ENCODE measurements around the gene ZMAT2. TPM values are rescaled to one million over a fixed set of nuclear protein-coding genes. Genes with fewer than 3 reads are reported as not detected.

The ZMAT2 gene
- total RNA-seq, 2 experiments from 2014 or later, result 43.3 to 47.4 TPM

Other genes with a start within 250 kb of the ZMAT2 start
- gene EIF4EBP3, start 152.8 kb upstream of the ZMAT2 start, total RNA-seq, result 1 to 10 TPM; 7.4 to 8.6 TPM
- gene SRA1, start 143.0 kb upstream of the ZMAT2 start, total RNA-seq, result 10 to 100 TPM; 42.7 to 43.4 TPM
- 10 to 100 TPM; 24.1 to 25.0 TPM for gene APBB3, start 135.8 kb upstream of the ZMAT2 start, total RNA-seq
- 10 to 100 TPM; 88.9 to 98.2 TPM for gene SLC35A4, start 135.6 kb upstream of the ZMAT2 start, total RNA-seq
- gene CD14, start 67.3 kb upstream of the ZMAT2 start, total RNA-seq, result under 1 TPM; 0.42 to 0.45 TPM
- gene TMCO6, start 61.0 kb upstream of the ZMAT2 start, total RNA-seq, result 10 to 100 TPM; 30.5 to 36.5 TPM
- gene NDUFA2, start 52.8 kb upstream of the ZMAT2 start, total RNA-seq, result 10 to 100 TPM; 81.6 to 84.0 TPM
- gene IK, start 52.6 kb upstream of the ZMAT2 start, total RNA-seq, result 100 to 1,000 TPM in 1 of 2 experiments, 10 to 100 TPM in 1; 92.1 to 104 TPM
- gene WDR55, start 35.5 kb upstream of the ZMAT2 start, total RNA-seq, result 10 to 100 TPM; 40.1 to 41.1 TPM
- gene DND1, start 26.9 kb upstream of the ZMAT2 start, total RNA-seq, result 1 to 10 TPM; 3.1 to 4.1 TPM
- gene HARS1, start 9.1 kb upstream of the ZMAT2 start, total RNA-seq, result 10 to 100 TPM; 81.6 to 87.6 TPM
- 10 to 100 TPM; 27.3 to 29.0 TPM for gene HARS2, start 9.0 kb upstream of the ZMAT2 start, total RNA-seq
- gene PCDHA1, start 85.7 kb downstream of the ZMAT2 start, total RNA-seq, result not detected
- gene PCDHA2, start 94.4 kb downstream of the ZMAT2 start, total RNA-seq, result not detected
- gene PCDHA3, start 100.6 kb downstream of the ZMAT2 start, total RNA-seq, result not detected
- gene PCDHA4, start 106.6 kb downstream of the ZMAT2 start, total RNA-seq, result not detected
- not detected for gene PCDHA5, start 121.2 kb downstream of the ZMAT2 start, total RNA-seq
- not detected for gene PCDHA6, start 127.5 kb downstream of the ZMAT2 start, total RNA-seq
- gene PCDHA7, start 133.8 kb downstream of the ZMAT2 start, total RNA-seq, result not detected
- gene PCDHA8, start 140.7 kb downstream of the ZMAT2 start, total RNA-seq, result not detected
- gene PCDHA9, start 147.9 kb downstream of the ZMAT2 start, total RNA-seq, result not detected
- gene PCDHA10, start 155.4 kb downstream of the ZMAT2 start, total RNA-seq, result not detected
- gene PCDHA11, start 168.5 kb downstream of the ZMAT2 start, total RNA-seq, result not detected
- gene PCDHA12, start 174.9 kb downstream of the ZMAT2 start, total RNA-seq, result not detected
- gene PCDHA13, start 181.7 kb downstream of the ZMAT2 start, total RNA-seq, result not detected
- not detected for gene PCDHAC1, start 225.9 kb downstream of the ZMAT2 start, total RNA-seq

Measured in activated CD8-positive, alpha-beta T cell treated with anti-CD3 and anti-CD28 coated beads, Interleukin-2, amount 10 ng/mL, durations not matched to agents 7 days and 5 days (primary cell).